ENCODE measurements around the gene ALDOC.
A peak's percentile ranks its signal among the peaks of the same experiment; 100 is the strongest.
"Not testable (repeated sequence)": the region's sequence is repeated elsewhere in the genome, so short reads cannot be mapped to it uniquely, and the experiment has no call there.

Gene ALDOC

GRCh38 chr17:28592260-28592659 is 15.6 kb upstream of the ALDOC start:
- TF ChIP-seq SPI1 (IDR thresholded peaks at IDR 0.05; ENCODE audit: low read depth, low read length) (no peak), POLR2AphosphoS5 (IDR thresholded peaks at IDR 0.05; ENCODE audit: low read depth, low read length) (no peak), PAX5 (IDR thresholded peaks at IDR 0.05; ENCODE audit: insufficient read depth, low read length, severe bottlenecking) (no peak), POU2F2 (IDR thresholded peaks at IDR 0.05; ENCODE audit: low read depth, low read length) (no peak), TAF1 (IDR thresholded peaks at IDR 0.05; ENCODE audit: low read depth, low read length) (no peak), POLR2A (IDR thresholded peaks at IDR 0.05; ENCODE audit: low read depth, low read length) (no peak)
- DNase-seq (ENCODE audit: insufficient read length, low spot score) (no peak), FAIRE-seq (no peak)

- no peak for FAIRE-seq
- TF ChIP-seq PAX5 (IDR thresholded peaks at IDR 0.05; ENCODE audit: insufficient read depth, low read length, severe bottlenecking), result no peak
- TF ChIP-seq POLR2A (IDR thresholded peaks at IDR 0.05; ENCODE audit: low read depth, low read length), result no peak
- no peak for TF ChIP-seq POU2F2 (IDR thresholded peaks at IDR 0.05; ENCODE audit: low read depth, low read length)
- no peak for TF ChIP-seq SPI1 (IDR thresholded peaks at IDR 0.05; ENCODE audit: low read depth, low read length)
- TF ChIP-seq POLR2AphosphoS5 (IDR thresholded peaks at IDR 0.05; ENCODE audit: low read depth, low read length), result no peak
- no peak for TF ChIP-seq TAF1 (IDR thresholded peaks at IDR 0.05; ENCODE audit: low read depth, low read length)
- no peak for DNase-seq (ENCODE audit: insufficient read length, low spot score)
Observed at GRCh38 chr17:28585851-28586250, 9.2 kb upstream of the ALDOC start.

- no peak for FAIRE-seq
- DNase-seq (ENCODE audit: insufficient read length, low spot score), result no peak
Observed at GRCh38 chr17:28584434-28584833, 7.7 kb upstream of the ALDOC start.

GRCh38 chr17:28582513-28582912 is 5.8 kb upstream of the ALDOC start:
- TF ChIP-seq SPI1 (IDR thresholded peaks at IDR 0.05; ENCODE audit: low read depth, low read length) (no peak), TAF1 (IDR thresholded peaks at IDR 0.05; ENCODE audit: low read depth, low read length) (no peak), PAX5 (IDR thresholded peaks at IDR 0.05; ENCODE audit: insufficient read depth, low read length, severe bottlenecking) (no peak), POLR2A (IDR thresholded peaks at IDR 0.05; ENCODE audit: low read depth, low read length) (no peak), POLR2AphosphoS5 (IDR thresholded peaks at IDR 0.05; ENCODE audit: low read depth, low read length) (no peak), POU2F2 (IDR thresholded peaks at IDR 0.05; ENCODE audit: low read depth, low read length) (no peak)
- FAIRE-seq (no peak), DNase-seq (ENCODE audit: insufficient read length, low spot score) (no peak)

More at GRCh38 chr17:28584434-28584833, 7.7 kb upstream of the ALDOC start:
- no peak for TF ChIP-seq TAF1 (IDR thresholded peaks at IDR 0.05; ENCODE audit: low read depth, low read length)
- no peak for TF ChIP-seq SPI1 (IDR thresholded peaks at IDR 0.05; ENCODE audit: low read depth, low read length)
- TF ChIP-seq POLR2AphosphoS5 (IDR thresholded peaks at IDR 0.05; ENCODE audit: low read depth, low read length), result no peak

GRCh38 chr17:28580959-28581358 is 4.3 kb upstream of the ALDOC start:
- FAIRE-seq, result peak; percentile 61
- no peak for DNase-seq (ENCODE audit: insufficient read length, low spot score)
- TF ChIP-seq SPI1 (IDR thresholded peaks at IDR 0.05; ENCODE audit: low read depth, low read length) (no peak), POU2F2 (IDR thresholded peaks at IDR 0.05; ENCODE audit: low read depth, low read length) (no peak)

GRCh38 chr17:28579526-28579925 is 2.8 kb upstream of the ALDOC start:
- no peak for FAIRE-seq
- TF ChIP-seq TAF1 (IDR thresholded peaks at IDR 0.05; ENCODE audit: low read depth, low read length) (no peak), PAX5 (IDR thresholded peaks at IDR 0.05; ENCODE audit: insufficient read depth, low read length, severe bottlenecking) (no peak), POU2F2 (IDR thresholded peaks at IDR 0.05; ENCODE audit: low read depth, low read length) (no peak), POLR2AphosphoS5 (IDR thresholded peaks at IDR 0.05; ENCODE audit: low read depth, low read length) (no peak), POLR2A (IDR thresholded peaks at IDR 0.05; ENCODE audit: low read depth, low read length) (no peak), SPI1 (IDR thresholded peaks at IDR 0.05; ENCODE audit: low read depth, low read length) (no peak)

GRCh38 chr17:28578246-28579195 is 1.8 kb upstream of the ALDOC start:
- DNase-seq (ENCODE audit: insufficient read length, low spot score), result no peak
- no peak for FAIRE-seq
- no peak for TF ChIP-seq SPI1 (IDR thresholded peaks at IDR 0.05; ENCODE audit: low read depth, low read length)
- no peak for TF ChIP-seq POLR2AphosphoS5 (IDR thresholded peaks at IDR 0.05; ENCODE audit: low read depth, low read length)
- no peak for TF ChIP-seq TAF1 (IDR thresholded peaks at IDR 0.05; ENCODE audit: low read depth, low read length)
- TF ChIP-seq POU2F2 (IDR thresholded peaks at IDR 0.05; ENCODE audit: low read depth, low read length), result no peak

More at GRCh38 chr17:28579526-28579925, 2.8 kb upstream of the ALDOC start:
- DNase-seq (ENCODE audit: insufficient read length, low spot score), result no peak

GRCh38 chr17:28577466-28577824 is 750 bp upstream of the ALDOC start:
- TF ChIP-seq POLR2A (IDR thresholded peaks at IDR 0.05; ENCODE audit: low read depth, low read length) (no peak), POU2F2 (IDR thresholded peaks at IDR 0.05; ENCODE audit: low read depth, low read length) (no peak), POLR2AphosphoS5 (IDR thresholded peaks at IDR 0.05; ENCODE audit: low read depth, low read length) (no peak), SPI1 (IDR thresholded peaks at IDR 0.05; ENCODE audit: low read depth, low read length) (no peak), TAF1 (IDR thresholded peaks at IDR 0.05; ENCODE audit: low read depth, low read length) (no peak), PAX5 (IDR thresholded peaks at IDR 0.05; ENCODE audit: insufficient read depth, low read length, severe bottlenecking) (no peak)
- no peak for DNase-seq (ENCODE audit: insufficient read length, low spot score)
- FAIRE-seq, result no peak

- not testable (repeated sequence) for DNase-seq (ENCODE audit: insufficient read length, low spot score)
- FAIRE-seq, result peak; percentile 9
Observed at GRCh38 chr17:28576016-28576415, 679 bp downstream of the ALDOC start.

GRCh38 chr17:28575126-28575795 is 1.4 kb downstream of the ALDOC start:
- DNase-seq (ENCODE audit: insufficient read length, low spot score) (no peak), FAIRE-seq (no peak)
- TF ChIP-seq POLR2A (IDR thresholded peaks at IDR 0.05; ENCODE audit: low read depth, low read length) (no peak), SPI1 (IDR thresholded peaks at IDR 0.05; ENCODE audit: low read depth, low read length) (no peak)
